MM.1S (cell line): ENCODE results near the gene PRKCZ.

Source experiments
- DNase-seq: peaks from one replicate; pipeline ENCODE4 v3.0.0-alpha.2; 2015
- H2AFZ ChIP-seq: fragments of 300-600 bp; sonication (generic); 2 replicates; pipeline ENCODE4 v1.6.0; 2016; ENCODE audit warnings: antibody characterized with exemption, low read length
- H3F3A ChIP-seq: fragments of 300-600 bp; sonication (generic); 2 replicates; pipeline ENCODE4 v1.6.1; 2016; ENCODE audit warnings: mild to moderate bottlenecking, antibody characterized with exemption, low read length, moderate library complexity, mixed read lengths; ENCODE audit not compliant: insufficient read depth
- H3K27ac ChIP-seq: fragments of 300-600 bp; sonication (generic); 2 replicates; pipeline ENCODE4 v1.5.1; 2016; ENCODE audit warnings: mild to moderate bottlenecking, low read length
- H3K27me3 ChIP-seq: fragments of 300-600 bp; sonication (generic); replicated peaks from 2 replicates; pipeline ENCODE4 v1.6.0; 2016; ENCODE audit warnings: low read length; ENCODE audit not compliant: insufficient read depth
- H3K36me3 ChIP-seq: fragments of 300-600 bp; sonication (generic); replicated peaks from 2 replicates; pipeline ENCODE4 v1.6.1; 2016; ENCODE audit warnings: mild to moderate bottlenecking, low read length, mixed read lengths; ENCODE audit not compliant: insufficient read depth
- H3K4me1 ChIP-seq: fragments of 300-600 bp; sonication (generic); 2 replicates; pipeline ENCODE4 v1.6.1; 2016; ENCODE audit warnings: low read length, mixed read lengths
- H3K4me2 ChIP-seq: fragments of 300-600 bp; sonication (generic); 2 replicates; pipeline ENCODE4 v1.6.0; 2016; ENCODE audit warnings: low read depth, low read length
- H3K4me3 ChIP-seq: fragments of 300-600 bp; sonication (generic); 2 replicates; pipeline ENCODE4 v1.5.1; 2016; ENCODE audit warnings: low read length, mixed read lengths
- H3K79me2 ChIP-seq: fragments of 300-600 bp; sonication (generic); 2 replicates; pipeline ENCODE4 v1.6.1; 2016; ENCODE audit warnings: mixed run types, low read length, mixed read lengths
- H3K9ac ChIP-seq: fragments of 300-600 bp; sonication (generic); 2 replicates; pipeline ENCODE4 v1.6.1; 2016; ENCODE audit warnings: low read length, mixed read lengths
- H3K9me2 ChIP-seq: fragments of 300-600 bp; sonication (generic); replicated peaks from 2 replicates; pipeline ENCODE4 v1.6.1; 2016; ENCODE audit warnings: mild to moderate bottlenecking, low read length, mixed read lengths; ENCODE audit not compliant: insufficient read depth
- H3K9me3 ChIP-seq: fragments of 300-600 bp; sonication (generic); replicated peaks from 2 replicates; pipeline ENCODE4 v1.6.1; 2016; ENCODE audit warnings: mild to moderate bottlenecking, low read length, mixed read lengths; ENCODE audit not compliant: insufficient read depth
- H4K20me1 ChIP-seq: fragments of 300-600 bp; sonication (generic); 2 replicates; pipeline ENCODE4 v1.6.1; 2016; ENCODE audit warnings: mild to moderate bottlenecking, low read length, moderate library complexity, mixed read lengths; ENCODE audit not compliant: insufficient read depth
- EZH2 ChIP-seq: fragments of 300-600 bp; sonication (generic); optimal IDR thresholded peaks from 2 replicates; pipeline ENCODE3; 2017; ENCODE audit warnings: low read depth, mild to moderate bottlenecking, antibody characterized with exemption, low read length, mixed read lengths
- EZH2phosphoT487 ChIP-seq: fragments of 300-600 bp; sonication (generic); IDR thresholded peaks from 2 replicates; pipeline ENCODE4 v1.6.1; 2018; ENCODE audit warnings: antibody characterized with exemption, low read length
- TF ChIP-seq, protein P1 (sequence below): fragments of 300-600 bp; sonication (generic); IDR thresholded peaks from 2 replicates; pipeline ENCODE4 v1.5.1; 2016; ENCODE audit warnings: antibody characterized with exemption, low read length, mixed read lengths

The PRKCZ gene

GRCh38 chr1:2160451-2161300, 110.5 kb downstream of the PRKCZ start:
- no peaks in the 10 kb centered on the region for H4K20me1 ChIP-seq

GRCh38 chr1:2163205-2163604, 113.0 kb downstream of the PRKCZ start:
- DNase-seq: no peak
- peaks cover 95% of the 10 kb centered on the region for H3K27me3 ChIP-seq
- H3K9ac ChIP-seq: no peak overlapping the region
- no peak overlapping the region for H2AFZ ChIP-seq
- no peak overlapping the region for H3K4me3 ChIP-seq
- H3K36me3 ChIP-seq: no peaks in the 10 kb centered on the region
- no peaks in the 10 kb centered on the region for H4K20me1 ChIP-seq
- H3K4me1 ChIP-seq: no peaks in the 10 kb centered on the region
- no peaks in the 10 kb centered on the region for H3K9me3 ChIP-seq
- TF ChIP-seq EZH2: no peak
- TF ChIP-seq EZH2phosphoT487: no peak
- TF ChIP-seq, protein P1, sequence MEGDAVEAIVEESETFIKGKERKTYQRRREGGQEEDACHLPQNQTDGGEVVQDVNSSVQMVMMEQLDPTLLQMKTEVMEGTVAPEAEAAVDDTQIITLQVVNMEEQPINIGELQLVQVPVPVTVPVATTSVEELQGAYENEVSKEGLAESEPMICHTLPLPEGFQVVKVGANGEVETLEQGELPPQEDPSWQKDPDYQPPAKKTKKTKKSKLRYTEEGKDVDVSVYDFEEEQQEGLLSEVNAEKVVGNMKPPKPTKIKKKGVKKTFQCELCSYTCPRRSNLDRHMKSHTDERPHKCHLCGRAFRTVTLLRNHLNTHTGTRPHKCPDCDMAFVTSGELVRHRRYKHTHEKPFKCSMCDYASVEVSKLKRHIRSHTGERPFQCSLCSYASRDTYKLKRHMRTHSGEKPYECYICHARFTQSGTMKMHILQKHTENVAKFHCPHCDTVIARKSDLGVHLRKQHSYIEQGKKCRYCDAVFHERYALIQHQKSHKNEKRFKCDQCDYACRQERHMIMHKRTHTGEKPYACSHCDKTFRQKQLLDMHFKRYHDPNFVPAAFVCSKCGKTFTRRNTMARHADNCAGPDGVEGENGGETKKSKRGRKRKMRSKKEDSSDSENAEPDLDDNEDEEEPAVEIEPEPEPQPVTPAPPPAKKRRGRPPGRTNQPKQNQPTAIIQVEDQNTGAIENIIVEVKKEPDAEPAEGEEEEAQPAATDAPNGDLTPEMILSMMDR: no peak
- H3K79me2 ChIP-seq: no peaks in the 10 kb centered on the region
- no peaks in the 10 kb centered on the region for H3K9me2 ChIP-seq
- H3F3A ChIP-seq: no peaks in the 10 kb centered on the region
- H3K4me2 ChIP-seq: no peak overlapping the region
- H3K27ac ChIP-seq: no peak overlapping the region

More at GRCh38 chr1:2160451-2161300, 110.5 kb downstream of the PRKCZ start:
- no peak for DNase-seq
- Histone ChIP-seq H3K79me2 (no peaks in the 10 kb centered on the region), H3K9me3 (no peaks in the 10 kb centered on the region), H3K27me3 (peaks cover 95% of the 10 kb centered on the region), H3K36me3 (no peaks in the 10 kb centered on the region), H3K4me1 (no peaks in the 10 kb centered on the region), H3K4me3 (no peak overlapping the region), H3F3A (no peaks in the 10 kb centered on the region), H3K27ac (no peak overlapping the region), H3K9me2 (no peaks in the 10 kb centered on the region), H3K9ac (no peak overlapping the region), H3K4me2 (no peak overlapping the region), H2AFZ (no peak overlapping the region)
- TF ChIP-seq, protein P1: no peak
- TF ChIP-seq EZH2: no peak
- TF ChIP-seq EZH2phosphoT487: no peak

DNA sequence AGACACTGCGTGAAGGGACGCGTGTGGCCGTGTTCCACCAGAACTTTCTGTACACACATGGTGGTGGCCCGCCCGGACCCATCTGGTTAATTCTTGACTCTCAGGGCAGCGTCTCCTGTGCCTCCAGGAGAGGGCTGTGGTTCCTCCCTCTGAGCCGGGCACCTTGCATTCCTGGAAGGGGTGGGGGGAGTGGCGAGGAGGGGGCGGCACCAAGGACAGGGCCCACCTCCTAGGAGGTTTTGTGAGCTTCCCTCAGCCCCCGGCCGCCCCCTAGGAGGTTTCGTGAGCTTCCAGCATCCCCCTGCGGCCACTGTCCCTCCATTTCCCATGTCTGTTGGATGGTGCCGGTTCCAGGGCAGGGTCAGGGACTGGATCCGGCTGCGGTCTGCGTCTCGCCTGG, 115.4 kb downstream of the PRKCZ start:
- no peak overlapping the region for H3K9ac ChIP-seq
- peaks cover 93% of the 10 kb centered on the region for H3K27me3 ChIP-seq
- no peaks in the 10 kb centered on the region for H4K20me1 ChIP-seq
- H3K4me2 ChIP-seq: no peak overlapping the region
- H3K4me1 ChIP-seq: no peaks in the 10 kb centered on the region
- H3K9me2 ChIP-seq: no peaks in the 10 kb centered on the region
- H3K27ac ChIP-seq: no peak overlapping the region
- H2AFZ ChIP-seq: no peak overlapping the region
- TF ChIP-seq, protein P1: no peak
- no peak for TF ChIP-seq EZH2
- TF ChIP-seq EZH2phosphoT487: no peak
- H3K79me2 ChIP-seq: no peaks in the 10 kb centered on the region
- no peaks in the 10 kb centered on the region for H3K9me3 ChIP-seq
- no peak overlapping the region for H3K4me3 ChIP-seq
- no peak for DNase-seq
- H3K36me3 ChIP-seq: no peaks in the 10 kb centered on the region
- H3F3A ChIP-seq: no peaks in the 10 kb centered on the region
